NCI-H2227 treated with DMSO at 0.1 percent for 48 hours (cell line): ENCODE results near the gene CACNG8.
"Not testable (repeated sequence)": the region's sequence is repeated elsewhere in the genome, so short reads cannot be mapped to it uniquely, and the experiment has no call there.

Experiments
- DNase-seq: peaks from one replicate; lab custom pipeline; 2025; lab: John Stamatoyannopoulos, UW

CACNG8 gene

GRCh38 chr19:54035215-54036178 lies 72.8 kb downstream of the CACNG8 start:
- no peak for DNase-seq

DNA sequence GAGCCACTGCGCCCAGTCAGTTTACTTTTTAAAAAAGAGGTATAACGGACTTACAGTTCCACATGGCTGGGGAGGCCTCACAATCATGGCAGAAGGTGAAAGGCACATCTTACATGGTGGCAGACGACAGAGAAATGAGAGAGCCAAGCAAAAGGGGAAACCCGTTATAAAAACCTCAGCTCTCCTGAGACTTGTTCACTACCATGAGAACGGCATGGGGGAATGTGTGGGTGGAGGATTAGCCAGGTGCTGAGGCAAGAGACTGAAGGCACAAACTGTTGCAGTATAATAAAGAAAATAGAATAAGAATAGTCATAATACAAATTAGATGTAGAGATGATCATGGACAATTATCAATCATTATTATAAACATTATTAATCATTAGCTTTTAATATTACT lies 73.8 kb downstream of the CACNG8 start:
- not testable (repeated sequence) for DNase-seq
